ENCODE measurements around the gene GPRC5B. TPM values are rescaled to one million over a fixed set of nuclear protein-coding genes. Genes with fewer than 3 reads are reported as not detected.

GPRC5B gene
- total RNA-seq, 1 experiment from 2014 or later, result 7.6 TPM

DNA sequence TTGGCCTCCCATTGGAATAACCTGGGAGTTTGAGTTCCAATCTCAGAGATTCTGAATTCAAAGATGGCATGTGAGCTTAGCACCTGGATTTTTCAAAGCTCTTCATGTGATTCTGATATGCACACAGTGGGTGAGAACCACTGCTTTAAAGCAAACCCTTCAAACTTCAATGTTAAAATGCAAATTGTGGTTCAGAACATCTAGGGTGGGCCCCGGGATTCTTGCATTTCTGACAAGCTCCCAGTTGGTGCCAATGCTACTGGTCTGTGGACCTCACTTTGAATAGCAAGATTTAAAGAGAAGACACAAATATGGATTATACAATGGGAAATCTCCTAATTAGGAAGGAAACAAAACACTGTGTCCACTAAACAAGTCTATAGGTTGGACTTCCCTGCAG is 43.8 kb upstream of the GPRC5B start:
- H3K4me3 ChIP-seq (ENCODE audit: low read depth, low read length), result no peak overlapping the region
- Mint-ChIP-seq H3K36me3 (ENCODE audit: insufficient read depth, unreplicated experiment) (no peaks in the 10 kb centered on the region), H3K9me3 (ENCODE audit: unreplicated experiment) (peaks cover 1% of the 10 kb centered on the region), H3K4me1 (ENCODE audit: low read depth, unreplicated experiment) (no peaks in the 10 kb centered on the region), H3K4me3 (ENCODE audit: unreplicated experiment) (no peak overlapping the region), H3K27ac (ENCODE audit: unreplicated experiment) (no peak overlapping the region), H3K27me3 (ENCODE audit: insufficient read depth, unreplicated experiment) (peaks cover 5% of the 10 kb centered on the region)
- ChIA-PET CTCF (no interaction called here), POLR2A (no interaction called here)
- H3K9me3 ChIP-seq, result no peaks in the 10 kb centered on the region
- TF ChIP-seq, protein P1, sequence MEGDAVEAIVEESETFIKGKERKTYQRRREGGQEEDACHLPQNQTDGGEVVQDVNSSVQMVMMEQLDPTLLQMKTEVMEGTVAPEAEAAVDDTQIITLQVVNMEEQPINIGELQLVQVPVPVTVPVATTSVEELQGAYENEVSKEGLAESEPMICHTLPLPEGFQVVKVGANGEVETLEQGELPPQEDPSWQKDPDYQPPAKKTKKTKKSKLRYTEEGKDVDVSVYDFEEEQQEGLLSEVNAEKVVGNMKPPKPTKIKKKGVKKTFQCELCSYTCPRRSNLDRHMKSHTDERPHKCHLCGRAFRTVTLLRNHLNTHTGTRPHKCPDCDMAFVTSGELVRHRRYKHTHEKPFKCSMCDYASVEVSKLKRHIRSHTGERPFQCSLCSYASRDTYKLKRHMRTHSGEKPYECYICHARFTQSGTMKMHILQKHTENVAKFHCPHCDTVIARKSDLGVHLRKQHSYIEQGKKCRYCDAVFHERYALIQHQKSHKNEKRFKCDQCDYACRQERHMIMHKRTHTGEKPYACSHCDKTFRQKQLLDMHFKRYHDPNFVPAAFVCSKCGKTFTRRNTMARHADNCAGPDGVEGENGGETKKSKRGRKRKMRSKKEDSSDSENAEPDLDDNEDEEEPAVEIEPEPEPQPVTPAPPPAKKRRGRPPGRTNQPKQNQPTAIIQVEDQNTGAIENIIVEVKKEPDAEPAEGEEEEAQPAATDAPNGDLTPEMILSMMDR (IDR thresholded peaks at IDR 0.05; ENCODE audit: insufficient read depth in 1 of 2, low read depth in 1 of 2, low read length in 1 of 2, severe bottlenecking in 1 of 2, unreplicated experiment in 1 of 2), result no peak
- no peaks in the 10 kb centered on the region for H3K4me1 ChIP-seq
- H3K36me3 ChIP-seq (ENCODE audit: control insufficient read depth, insufficient read depth, low read length), result no peaks in the 10 kb centered on the region
- DNase-seq, result no peak
- no TSS peak for BruUV-seq (replicated peaks)
- intact Hi-C loops (cut with micrococcal nuclease; ENCODE audit: unreplicated experiment), result no loop called here
- no peaks in the 10 kb centered on the region for H3K27me3 ChIP-seq (replicated peaks; ENCODE audit: control insufficient read depth, insufficient read depth, low read length)

DNA sequence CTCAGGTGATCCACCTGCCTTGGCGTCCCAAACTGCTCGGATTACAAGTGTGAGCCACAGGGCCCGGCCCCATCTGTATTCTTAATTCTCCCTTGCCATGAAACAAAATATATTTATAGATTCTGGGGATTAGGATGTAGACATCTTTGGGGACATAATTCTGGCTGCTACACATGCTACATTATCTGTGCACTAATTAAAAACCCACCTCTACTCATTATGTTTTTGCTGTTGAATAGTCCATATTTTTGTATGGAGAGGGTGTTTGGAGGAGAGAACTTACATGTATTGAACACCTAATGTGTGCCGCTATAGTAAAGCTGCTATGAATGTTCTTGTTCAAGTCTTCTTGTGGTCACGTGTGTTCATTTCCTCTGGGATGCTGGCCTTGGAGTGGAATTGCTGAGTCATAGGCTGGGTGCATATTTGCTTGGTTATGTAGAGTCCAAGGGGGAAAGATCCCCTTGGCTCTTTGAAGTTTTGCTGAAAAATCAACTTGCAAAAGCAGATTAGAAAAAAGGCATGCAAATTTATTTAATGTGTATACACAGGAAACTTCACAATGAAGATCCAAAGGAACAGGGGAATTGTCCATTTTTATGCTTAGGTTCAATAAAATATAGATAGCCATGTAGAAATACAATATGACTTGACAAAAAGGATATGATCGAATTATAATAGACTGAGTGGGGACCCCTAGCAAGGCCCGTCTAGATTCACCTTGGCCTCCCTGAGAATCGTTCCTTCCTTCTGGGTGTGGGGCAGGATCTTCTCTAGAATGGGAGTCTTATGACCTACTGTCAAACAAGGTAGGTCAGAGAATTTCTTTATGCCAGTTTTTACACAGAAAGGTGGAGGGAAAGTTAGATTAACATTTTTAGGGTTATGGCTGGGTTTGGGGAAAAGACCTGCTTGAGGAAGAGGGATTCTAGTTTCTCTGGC is 42.1 kb upstream of the GPRC5B start:
- no peak for DNase-seq
- intact Hi-C loops (cut with micrococcal nuclease; ENCODE audit: unreplicated experiment), result no loop called here
- H3K4me3 ChIP-seq (ENCODE audit: low read depth, low read length), result no peak overlapping the region
- CTCF ChIA-PET, result no interaction called here
- Mint-ChIP-seq H3K36me3 (ENCODE audit: insufficient read depth, unreplicated experiment) (no peaks in the 10 kb centered on the region), H3K27ac (ENCODE audit: unreplicated experiment) (no peak overlapping the region), H3K9me3 (ENCODE audit: unreplicated experiment) (no peaks in the 10 kb centered on the region), H3K27me3 (ENCODE audit: insufficient read depth, unreplicated experiment) (peaks cover 5% of the 10 kb centered on the region), H3K4me1 (ENCODE audit: low read depth, unreplicated experiment) (no peaks in the 10 kb centered on the region), H3K4me3 (ENCODE audit: unreplicated experiment) (no peak overlapping the region)
- H3K4me1 ChIP-seq, result no peaks in the 10 kb centered on the region
- no peaks in the 10 kb centered on the region for H3K27me3 ChIP-seq (replicated peaks; ENCODE audit: control insufficient read depth, insufficient read depth, low read length)
- TF ChIP-seq, protein P1 (IDR thresholded peaks at IDR 0.05; ENCODE audit: insufficient read depth in 1 of 2, low read depth in 1 of 2, low read length in 1 of 2, severe bottlenecking in 1 of 2, unreplicated experiment in 1 of 2), result no peak
- BruUV-seq (replicated peaks), result no TSS peak
- POLR2A ChIA-PET, result no interaction called here
- no peaks in the 10 kb centered on the region for H3K36me3 ChIP-seq (ENCODE audit: control insufficient read depth, insufficient read depth, low read length)
- H3K9me3 ChIP-seq, result no peaks in the 10 kb centered on the region

DNA sequence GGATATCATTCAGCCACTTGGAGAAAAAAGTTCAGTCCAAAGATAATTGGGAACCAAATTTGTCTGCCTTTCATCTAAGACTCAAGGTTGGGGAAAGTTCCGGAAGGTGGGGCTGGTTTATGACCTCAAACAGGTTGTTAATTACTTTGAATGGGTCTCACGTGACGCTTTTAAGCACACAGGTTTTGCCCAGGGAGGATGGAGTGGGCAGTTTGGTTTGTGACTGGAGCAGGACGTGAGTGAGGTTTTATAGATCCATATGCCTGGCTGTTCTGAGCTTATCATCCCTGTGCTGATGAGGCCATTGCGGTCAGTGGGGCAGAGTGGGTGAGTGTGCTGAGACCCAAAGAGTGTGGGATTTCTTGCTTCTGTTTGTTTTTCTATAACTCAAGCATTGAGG is 38.7 kb upstream of the GPRC5B start:
- Histone ChIP-seq H3K9me3 (no peaks in the 10 kb centered on the region), H3K27me3 (replicated peaks; ENCODE audit: control insufficient read depth, insufficient read depth, low read length) (no peaks in the 10 kb centered on the region), H3K4me3 (ENCODE audit: low read depth, low read length) (no peak overlapping the region), H3K36me3 (ENCODE audit: control insufficient read depth, insufficient read depth, low read length) (no peaks in the 10 kb centered on the region), H3K4me1 (no peaks in the 10 kb centered on the region)
- H3K36me3 Mint-ChIP-seq (ENCODE audit: insufficient read depth, unreplicated experiment), result no peaks in the 10 kb centered on the region
- no peak overlapping the region for H3K27ac Mint-ChIP-seq (ENCODE audit: unreplicated experiment)
- no peaks in the 10 kb centered on the region for H3K27me3 Mint-ChIP-seq (ENCODE audit: insufficient read depth, unreplicated experiment)
- no peaks in the 10 kb centered on the region for H3K9me3 Mint-ChIP-seq (ENCODE audit: unreplicated experiment)
- no peak for DNase-seq
- H3K4me3 Mint-ChIP-seq (ENCODE audit: unreplicated experiment), result no peak overlapping the region
- no peaks in the 10 kb centered on the region for H3K4me1 Mint-ChIP-seq (ENCODE audit: low read depth, unreplicated experiment)
- no TSS peak for BruUV-seq (replicated peaks)
- intact Hi-C loops (cut with micrococcal nuclease; ENCODE audit: unreplicated experiment), result no loop called here
- ChIA-PET POLR2A (no interaction called here), CTCF (no interaction called here)
- TF ChIP-seq, protein P1 (IDR thresholded peaks at IDR 0.05; ENCODE audit: insufficient read depth in 1 of 2, low read depth in 1 of 2, low read length in 1 of 2, severe bottlenecking in 1 of 2, unreplicated experiment in 1 of 2), result no peak
